OCI-LY3 (cell line): ENCODE data around the gene ASTN1.

Experiments used
- H2AFZ ChIP-seq: fragments of 200-600, 300-600 bp; shearing (Covaris generic); 2 replicates; pipeline ENCODE4 v1.6.0; 2014; ENCODE audit warnings: antibody characterized with exemption, low read depth, low read length
- H3K27ac ChIP-seq: fragments of 200-600, 300-600 bp; sonication (generic); 2 replicates; pipeline ENCODE4 v1.5.1; 2014; ENCODE audit warnings: mild to moderate bottlenecking, low read length, moderate library complexity, mixed read lengths
- H3K27me3 ChIP-seq: fragments of 200-600, 300-600 bp; sonication (generic); 2 replicates; pipeline ENCODE4 v1.6.1; 2014; ENCODE audit warnings: low read depth, low read length, mixed read lengths
- H3K36me3 ChIP-seq: fragments of 200-600, 300-600 bp; sonication (generic); replicated peaks from 2 replicates; pipeline ENCODE3; 2014; ENCODE audit warnings: low read depth, low read length, mixed read lengths
- H3K4me1 ChIP-seq: fragments of 300-600, 200-600 bp; sonication (generic); 2 replicates; pipeline ENCODE4 v1.6.1; 2014; ENCODE audit warnings: low read length, mixed read lengths
- H3K4me2 ChIP-seq: fragments of 200-600, 300-600 bp; sonication (generic); 2 replicates; pipeline ENCODE4 v1.6.1; 2014; ENCODE audit warnings: low read length, mixed read lengths
- H3K4me3 ChIP-seq: fragments of 300-600, 200-600 bp; sonication (generic); 2 replicates; pipeline ENCODE4 v1.5.1; 2014; ENCODE audit warnings: antibody characterized with exemption, mild to moderate bottlenecking, low read length, moderate library complexity
- H3K79me2 ChIP-seq: fragments of 300-600, 200-600 bp; shearing (Covaris generic); 2 replicates; pipeline ENCODE4 v1.6.1; 2014; ENCODE audit warnings: mild to moderate bottlenecking, low read length, mixed read lengths
- H3K9ac ChIP-seq: fragments of 300-600, 200-600 bp; shearing (Covaris generic); 2 replicates; pipeline ENCODE4 v1.6.0; 2014; ENCODE audit warnings: mild to moderate bottlenecking, low read length, moderate library complexity
- H3K9me3 ChIP-seq: fragments of 200-600, 300-600 bp; shearing (Covaris generic); 2 replicates; pipeline ENCODE4 v1.6.1; 2014; ENCODE audit warnings: low read length, mixed read lengths; ENCODE audit not compliant: insufficient read depth
- H4K20me1 ChIP-seq: fragments of 200-600, 300-600 bp; sonication (generic); 2 replicates; pipeline ENCODE4 v1.6.1; 2016; ENCODE audit warnings: low read length, mixed read lengths; ENCODE audit not compliant: insufficient read depth
- CTCF ChIP-seq: fragments of 200-600, 300-600 bp; sonication (generic); IDR thresholded peaks from 2 replicates; pipeline ENCODE4 v1.5.1; 2014; ENCODE audit warnings: antibody characterized with exemption, low read length, low read depth
- EZH2phosphoT487 ChIP-seq: fragments of 200-600 bp; shearing (Covaris generic); IDR thresholded peaks from 2 replicates; pipeline ENCODE4 v1.6.1; 2018; ENCODE audit warnings: antibody characterized with exemption, mixed run types, low read depth

Gene ASTN1

GRCh38 chr1:176888471-176889032 is 276.0 kb downstream of the ASTN1 start:
- Histone ChIP-seq H3K4me3 (no peak overlapping the region), H2AFZ (no peak overlapping the region), H3K27me3 (peaks cover 46% of the 10 kb centered on the region), H3K79me2 (no peaks in the 10 kb centered on the region), H3K27ac (no peak overlapping the region), H3K4me2 (no peak overlapping the region), H3K36me3 (no peaks in the 10 kb centered on the region), H3K9me3 (no peaks in the 10 kb centered on the region), H3K9ac (no peak overlapping the region), H3K4me1 (no peaks in the 10 kb centered on the region), H4K20me1 (no peaks in the 10 kb centered on the region)
- no peak for TF ChIP-seq CTCF
- TF ChIP-seq EZH2phosphoT487 = no peak

- Histone ChIP-seq H3K36me3 (no peaks in the 10 kb centered on the region), H4K20me1 (no peaks in the 10 kb centered on the region), H3K27ac (no peak overlapping the region), H2AFZ (no peak overlapping the region), H3K4me3 (no peak overlapping the region), H3K27me3 (peaks cover 33% of the 10 kb centered on the region), H3K79me2 (no peaks in the 10 kb centered on the region), H3K9ac (no peak overlapping the region), H3K4me2 (no peak overlapping the region), H3K9me3 (no peaks in the 10 kb centered on the region), H3K4me1 (no peaks in the 10 kb centered on the region)
- no peak for TF ChIP-seq EZH2phosphoT487
- no peak for TF ChIP-seq CTCF
Observed at GRCh38 chr1:176885751-176886150, 278.8 kb downstream of the ASTN1 start.

GRCh38 chr1:176885341-176885740 is 279.2 kb downstream of the ASTN1 start:
- Histone ChIP-seq H3K9ac (no peak overlapping the region), H3K79me2 (no peaks in the 10 kb centered on the region), H4K20me1 (no peaks in the 10 kb centered on the region), H3K4me1 (no peaks in the 10 kb centered on the region), H3K36me3 (no peaks in the 10 kb centered on the region), H3K9me3 (no peaks in the 10 kb centered on the region), H3K4me3 (no peak overlapping the region), H2AFZ (no peak overlapping the region), H3K4me2 (no peak overlapping the region), H3K27ac (no peak overlapping the region), H3K27me3 (peaks cover 33% of the 10 kb centered on the region)
- TF ChIP-seq EZH2phosphoT487 (no peak), CTCF (no peak)

GRCh38 chr1:176884911-176885310 is 279.6 kb downstream of the ASTN1 start:
- Histone ChIP-seq H3K79me2 (no peaks in the 10 kb centered on the region), H2AFZ (no peak overlapping the region)
- TF ChIP-seq EZH2phosphoT487 = no peak
- no peak for TF ChIP-seq CTCF

More at GRCh38 chr1:176884911-176885310, 279.6 kb downstream of the ASTN1 start:
- Histone ChIP-seq H3K9me3 (no peaks in the 10 kb centered on the region), H3K4me2 (no peak overlapping the region), H3K36me3 (no peaks in the 10 kb centered on the region), H3K4me3 (no peak overlapping the region), H3K27ac (no peak overlapping the region), H3K27me3 (peaks cover 33% of the 10 kb centered on the region), H4K20me1 (no peaks in the 10 kb centered on the region), H3K9ac (no peak overlapping the region), H3K4me1 (no peaks in the 10 kb centered on the region)
